Neural progenitor cell (in vitro differentiated cells): Measurements from ENCODE around the gene RPL7L1. TPM values are rescaled to one million over a fixed set of nuclear protein-coding genes. Genes with fewer than 3 reads are reported as not detected.
"Not testable (repeated sequence)": the region's sequence is repeated elsewhere in the genome, so short reads cannot be mapped to it uniquely, and the experiment has no call there.

Source experiments
- DNase-seq: peaks from one replicate; pipeline ENCODE4 v3.0.0-alpha.2; 2016; ENCODE audit warnings: low spot score
- H2AFZ ChIP-seq: fragments of 200-600 bp; sonication (generic); replicated peaks from 2 replicates; pipeline ENCODE4 v1.6.1; 2016; ENCODE audit warnings: antibody characterized with exemption
- H3F3A ChIP-seq: fragments of 200-600 bp; sonication (generic); 2 replicates; pipeline ENCODE4 v1.6.1; 2016; ENCODE audit warnings: antibody characterized with exemption, low read depth
- H3K27ac ChIP-seq: fragments of 200-600 bp; sonication (generic); 2 replicates; pipeline ENCODE4 v1.5.1; 2016; ENCODE audit warnings: mild to moderate bottlenecking
- H3K27me3 ChIP-seq: fragments of 200-600 bp; sonication (generic); 2 replicates; pipeline ENCODE4 v1.6.1; 2016; ENCODE audit warnings: mild to moderate bottlenecking, moderate library complexity
- H3K36me3 ChIP-seq: fragments of 200-600 bp; sonication (generic); 2 replicates; pipeline ENCODE4 v1.5.1; 2016
- H3K4me1 ChIP-seq: fragments of 200-600 bp; sonication (generic); 2 replicates; pipeline ENCODE4 v1.6.1; 2016; ENCODE audit warnings: mixed run types
- H3K4me2 ChIP-seq: fragments of 200-600 bp; sonication (generic); 2 replicates; pipeline ENCODE4 v1.6.1; 2016
- H3K4me3 ChIP-seq: fragments of 200-600 bp; sonication (generic); 2 replicates; pipeline ENCODE4 v1.5.1; 2016
- H3K79me2 ChIP-seq: fragments of 200-600 bp; sonication (generic); 2 replicates; pipeline ENCODE4 v1.6.1; 2016; ENCODE audit warnings: low read depth
- H3K9ac ChIP-seq: fragments of 200-600 bp; sonication (generic); 2 replicates; pipeline ENCODE4 v1.6.1; 2016
- H3K9me3 ChIP-seq: fragments of 200-600 bp; sonication (generic); 2 replicates; pipeline ENCODE4 v1.5.1; 2016; ENCODE audit warnings: low read depth
- H4K20me1 ChIP-seq: fragments of 200-600 bp; sonication (generic); 2 replicates; pipeline ENCODE4 v1.6.1; 2016; ENCODE audit warnings: low read depth
- H3K27ac Mint-ChIP-seq: 3 replicates; pipeline ENCODE4 v1.8.0; 2021; ENCODE audit warnings: mixed read lengths
- H3K27me3 Mint-ChIP-seq: 2 replicates; pipeline ENCODE4 v1.8.0; 2022; ENCODE audit warnings: low read depth, mild to moderate bottlenecking, inconsistent platforms, moderate library complexity, mixed read lengths; ENCODE audit not compliant: insufficient read depth
- H3K36me3 Mint-ChIP-seq: 3 replicates; pipeline ENCODE4 v1.8.0; 2021; ENCODE audit warnings: mixed read lengths
- H3K4me1 Mint-ChIP-seq: 3 replicates; pipeline ENCODE4 v1.8.0; 2021; ENCODE audit warnings: mixed read lengths
- H3K4me3 Mint-ChIP-seq: 3 replicates; pipeline ENCODE4 v1.8.0; 2021; ENCODE audit warnings: mild to moderate bottlenecking, moderate library complexity, mixed read lengths
- H3K9me3 Mint-ChIP-seq: 3 replicates; pipeline ENCODE4 v1.8.0; 2020; ENCODE audit warnings: mixed read lengths
- EZH2 ChIP-seq: fragments of 200-600 bp; sonication (generic); IDR thresholded peaks from 2 replicates; pipeline ENCODE4 v1.6.1; 2017; ENCODE audit warnings: antibody characterized with exemption, mild to moderate bottlenecking, moderate library complexity
- EZH2phosphoT487 ChIP-seq: fragments of 200-600 bp; sonication (generic); IDR thresholded peaks from 2 replicates; pipeline ENCODE4 v1.6.1; 2017; ENCODE audit warnings: antibody characterized with exemption
- total RNA-seq: library from RNA; depleted of rRNA; stranded (reverse); fragments of >200 nt; gene quantifications from 2 replicates; pipeline ENCODE4 v1.2.3, GENCODE V29; 2015; ENCODE audit warnings: low replicate concordance
- TF ChIP-seq, protein P1 (sequence below): fragments of 200-600 bp; sonication (generic); IDR thresholded peaks from 2 replicates; pipeline ENCODE4 v1.5.1; 2017; ENCODE audit warnings: antibody characterized with exemption, mild to moderate bottlenecking

Gene RPL7L1
- total RNA-seq, 1 donor from 2014 or later: 106 TPM

DNA sequence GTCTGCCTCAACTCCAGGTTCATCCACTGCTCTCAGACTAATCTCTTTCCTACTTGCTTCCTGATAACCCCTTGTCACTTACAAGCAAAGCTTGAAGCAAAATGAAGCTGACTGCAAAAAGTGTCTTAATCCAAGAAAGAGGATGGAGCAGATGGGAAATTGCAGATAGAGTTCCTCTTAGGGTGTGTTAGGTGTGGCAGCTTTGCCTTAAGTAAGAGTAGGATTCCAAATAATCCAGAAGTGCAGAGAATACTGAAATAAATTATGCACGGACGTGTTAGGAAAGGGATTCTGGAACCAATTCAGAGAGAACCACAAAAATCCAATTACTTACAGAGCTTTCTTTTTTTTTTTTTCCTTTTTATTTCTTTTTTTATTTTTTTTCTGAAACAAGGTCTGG lies 6.1 kb upstream of the RPL7L1 start:
- Mint-ChIP-seq H3K4me3 (no peak overlapping the region), H3K9me3 (no peaks in the 10 kb centered on the region), H3K27ac (no peak overlapping the region), H3K4me1 (no peaks in the 10 kb centered on the region), H3K36me3 (no peaks in the 10 kb centered on the region), H3K27me3 (peaks cover 4% of the 10 kb centered on the region)
- Histone ChIP-seq H4K20me1 (no peaks in the 10 kb centered on the region), H3K4me1 (no peaks in the 10 kb centered on the region), H3K27ac (no peak overlapping the region), H3K9ac (no peak overlapping the region), H3K36me3 (no peaks in the 10 kb centered on the region), H3K4me2 (no peak overlapping the region), H3K9me3 (no peaks in the 10 kb centered on the region), H3K79me2 (no peaks in the 10 kb centered on the region), H3K27me3 (no peaks in the 10 kb centered on the region), H3F3A (peaks cover 8% of the 10 kb centered on the region), H2AFZ (no peak overlapping the region), H3K4me3 (no peak overlapping the region)
- no peak for DNase-seq
- TF ChIP-seq, protein P1, sequence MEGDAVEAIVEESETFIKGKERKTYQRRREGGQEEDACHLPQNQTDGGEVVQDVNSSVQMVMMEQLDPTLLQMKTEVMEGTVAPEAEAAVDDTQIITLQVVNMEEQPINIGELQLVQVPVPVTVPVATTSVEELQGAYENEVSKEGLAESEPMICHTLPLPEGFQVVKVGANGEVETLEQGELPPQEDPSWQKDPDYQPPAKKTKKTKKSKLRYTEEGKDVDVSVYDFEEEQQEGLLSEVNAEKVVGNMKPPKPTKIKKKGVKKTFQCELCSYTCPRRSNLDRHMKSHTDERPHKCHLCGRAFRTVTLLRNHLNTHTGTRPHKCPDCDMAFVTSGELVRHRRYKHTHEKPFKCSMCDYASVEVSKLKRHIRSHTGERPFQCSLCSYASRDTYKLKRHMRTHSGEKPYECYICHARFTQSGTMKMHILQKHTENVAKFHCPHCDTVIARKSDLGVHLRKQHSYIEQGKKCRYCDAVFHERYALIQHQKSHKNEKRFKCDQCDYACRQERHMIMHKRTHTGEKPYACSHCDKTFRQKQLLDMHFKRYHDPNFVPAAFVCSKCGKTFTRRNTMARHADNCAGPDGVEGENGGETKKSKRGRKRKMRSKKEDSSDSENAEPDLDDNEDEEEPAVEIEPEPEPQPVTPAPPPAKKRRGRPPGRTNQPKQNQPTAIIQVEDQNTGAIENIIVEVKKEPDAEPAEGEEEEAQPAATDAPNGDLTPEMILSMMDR: no peak
- TF ChIP-seq EZH2phosphoT487: no peak
- no peak for TF ChIP-seq EZH2

DNA sequence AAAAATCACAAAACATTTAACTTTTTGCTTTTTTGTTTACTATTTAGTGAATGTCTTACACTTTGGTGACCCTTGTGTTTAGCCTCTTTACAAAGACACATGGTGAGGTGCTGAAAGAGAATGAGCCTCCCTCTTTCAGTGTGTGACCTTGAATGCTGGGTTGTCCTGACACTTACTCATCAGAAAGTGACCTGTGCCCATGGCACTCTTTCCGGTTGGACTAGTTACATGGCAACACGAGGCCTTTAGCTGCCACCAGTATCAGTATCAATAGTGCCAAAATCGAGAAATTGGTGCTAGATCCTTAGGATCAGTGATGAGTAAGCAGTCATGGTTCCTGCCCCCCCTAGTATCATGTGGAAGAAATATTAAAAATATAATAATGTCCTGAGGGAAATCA lies 1.7 kb upstream of the RPL7L1 start:
- no peak for DNase-seq
- Mint-ChIP-seq H3K4me3 (peak overlapping the region; percentile 38), H3K36me3 (peaks cover 2% of the 10 kb centered on the region), H3K27ac (no peak overlapping the region), H3K4me1 (peaks cover 13% of the 10 kb centered on the region), H3K9me3 (no peaks in the 10 kb centered on the region), H3K27me3 (peaks cover 7% of the 10 kb centered on the region)
- Histone ChIP-seq H3K27me3 (no peaks in the 10 kb centered on the region), H3K36me3 (no peaks in the 10 kb centered on the region), H3K4me3 (no peak overlapping the region), H3K27ac (no peak overlapping the region), H3K9me3 (no peaks in the 10 kb centered on the region), H3K4me2 (no peak overlapping the region), H3F3A (peaks cover 17% of the 10 kb centered on the region), H3K4me1 (peaks cover 4% of the 10 kb centered on the region), H2AFZ (peak overlapping the region; percentile 80), H4K20me1 (no peaks in the 10 kb centered on the region), H3K79me2 (peaks cover 30% of the 10 kb centered on the region), H3K9ac (no peak overlapping the region)
- no peak for TF ChIP-seq EZH2
- no peak for TF ChIP-seq EZH2phosphoT487
- TF ChIP-seq, protein P1: no peak

DNA sequence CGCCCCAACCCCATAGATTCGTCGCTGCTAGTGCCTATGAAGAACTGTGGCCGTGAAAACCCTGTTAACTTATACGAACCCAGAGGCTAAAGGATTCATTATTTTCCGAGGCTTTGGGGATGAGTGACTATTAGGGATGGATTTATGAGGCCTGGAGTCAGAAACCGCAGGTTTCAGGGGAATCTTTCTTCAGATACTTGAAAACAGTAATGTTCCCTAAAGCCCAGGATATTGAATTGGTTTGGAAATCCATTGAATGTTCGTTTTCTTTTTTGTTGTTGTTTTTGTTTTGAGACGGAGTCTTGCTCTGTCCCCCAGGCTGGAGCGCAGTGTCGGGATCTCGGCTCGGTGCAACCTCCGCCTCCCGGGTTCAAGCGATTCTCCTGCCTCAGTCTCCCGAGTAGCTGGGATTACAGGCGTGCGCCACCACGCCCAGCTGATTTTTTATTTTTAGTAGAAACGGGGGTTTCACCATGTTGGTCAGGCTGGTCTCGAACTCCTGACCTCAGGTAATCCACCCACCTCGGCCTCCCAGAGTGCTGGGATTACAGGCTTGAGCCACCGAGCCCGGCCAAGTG lies 913 bp downstream of the RPL7L1 start:
- Histone ChIP-seq H2AFZ (peak overlapping the region; percentile 94), H3K27ac (peak overlapping the region; percentile 79)

DNA sequence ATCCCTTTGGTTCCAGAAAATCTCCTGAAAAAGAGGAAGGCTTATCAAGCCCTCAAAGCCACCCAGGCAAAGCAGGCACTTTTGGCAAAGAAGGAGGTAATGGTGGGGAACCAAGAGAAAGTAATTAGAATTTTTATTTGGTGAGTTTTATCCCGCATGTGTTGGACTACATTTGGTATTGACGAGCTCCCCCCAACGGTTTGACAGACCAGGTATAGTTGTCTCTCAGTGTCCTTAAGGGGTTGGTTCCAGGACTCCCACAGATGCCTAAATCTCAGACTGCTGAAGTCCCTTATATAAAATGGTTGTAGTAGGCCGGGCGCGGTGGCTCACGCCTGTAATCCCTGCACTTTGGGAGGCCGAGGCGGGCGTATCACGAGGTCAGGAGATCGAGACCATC lies 1.5 kb downstream of the RPL7L1 start:
- H3K9me3 Mint-ChIP-seq, H3K4me1 ChIP-seq, H3K9me3 ChIP-seq, H3K27ac ChIP-seq, H3K27me3 Mint-ChIP-seq, DNase-seq, H4K20me1 ChIP-seq, H2AFZ ChIP-seq, H3K27me3 ChIP-seq: not testable (repeated sequence)
- peaks cover 13% of the 10 kb centered on the region for H3K4me1 Mint-ChIP-seq
- peaks cover 13% of the 10 kb centered on the region for H3K36me3 ChIP-seq
- H3K4me3 ChIP-seq: peak overlapping the region; percentile 86
- H3K4me2 ChIP-seq: peak overlapping the region; percentile 77
- H3K4me3 Mint-ChIP-seq: peak overlapping the region; percentile 99
- H3K27ac Mint-ChIP-seq: peak overlapping the region; percentile 100
- H3K9ac ChIP-seq: peak overlapping the region; percentile 97
- peaks cover 46% of the 10 kb centered on the region for H3K79me2 ChIP-seq
- peaks cover 22% of the 10 kb centered on the region for H3K36me3 Mint-ChIP-seq
- H3F3A ChIP-seq: peaks cover 35% of the 10 kb centered on the region

More for the DNA sequence above, 913 bp downstream of the RPL7L1 start:
- Histone ChIP-seq H3K79me2 (peaks cover 46% of the 10 kb centered on the region), H3K9ac (peak overlapping the region; percentile 97), H3K4me3 (peak overlapping the region; percentile 86), H3K4me2 (peak overlapping the region; percentile 77), H3F3A (peaks cover 35% of the 10 kb centered on the region)
- H3K9me3 Mint-ChIP-seq, H3K36me3 ChIP-seq, DNase-seq, H3K27me3 Mint-ChIP-seq, H3K9me3 ChIP-seq, H3K4me1 ChIP-seq, H4K20me1 ChIP-seq, H3K27me3 ChIP-seq: not testable (repeated sequence)
- Mint-ChIP-seq H3K36me3 (peaks cover 18% of the 10 kb centered on the region), H3K27ac (peak overlapping the region; percentile 100), H3K4me1 (peaks cover 13% of the 10 kb centered on the region), H3K4me3 (peak overlapping the region; percentile 99)
